Psoas muscle (tissue), 8 donors: ENCODE measurements around the gene NEK11. TPM values are rescaled to one million over a fixed set of nuclear protein-coding genes. Genes with fewer than 3 reads are reported as not detected.

Source experiments
- ATAC-seq, 4 donors: fragments of 200-7000 bp; cut with Tn5 transposase; one replicate each; pipeline ENCODE4 v1.9.1; 2020; ENCODE audit warnings: moderate library complexity in 3 of 4, mild to moderate bottlenecking in 2 of 4
- DNase-seq, 2 donors: peaks; one replicate each; pipeline ENCODE4 v3.0.0-alpha.2; 2020
- H3K27ac ChIP-seq: fragments of 200-600 bp; one replicate; pipeline ENCODE4 v1.8.0; 2022
- H3K27me3 ChIP-seq, 3 donors: fragments of 200-600 bp in 1 of 3; one replicate each; pipeline versions ENCODE4 v1.6.1 to v1.8.0; 2013 to 2022; ENCODE audit warnings: low read length in 2 of 3, mild to moderate bottlenecking in 2 of 3, moderate library complexity in 1 of 3; ENCODE audit not compliant: insufficient read depth in 3 of 3
- H3K36me3 ChIP-seq, 2 donors: fragments of 200-600 bp in 1 of 2; one replicate each; pipeline versions ENCODE4 v1.6.1 to v1.8.0; 2013 to 2022; ENCODE audit warnings: low read depth in 1 of 2, mild to moderate bottlenecking in 1 of 2, moderate library complexity in 1 of 2; ENCODE audit not compliant: insufficient read depth in 1 of 2
- H3K4me1 ChIP-seq: fragments of 200-600 bp; one replicate; pipeline ENCODE4 v1.8.0; 2022
- H3K4me3 ChIP-seq: fragments of 200-600 bp; one replicate; pipeline ENCODE4 v1.8.0; 2022; ENCODE audit warnings: mild to moderate bottlenecking
- H3K9me3 ChIP-seq: fragments of 200-600 bp; one replicate; pipeline ENCODE4 v1.8.0; 2022
- WGBS, 3 donors: extraction: QIAGEN DNeasy Blood & Tissue Kit; methylation state at CpG; one replicate each; pipeline versions ENCODE4 v1.1.6 to v1.1.7; 2013; 5-methylcytosine and 5-hydroxymethylcytosine counted together
- intact Hi-C, 2 donors: fragments of 100-400 bp; cut with DNase I; formaldehyde crosslinking; loops; one replicate each; pipeline versions ENCODE4 v1.11.0 to v1.14.2; 2022
- polyA plus RNA-seq, 3 donors: library from polyadenylated mRNA; stranded (reverse); fragments of 200-250 nt; gene quantifications; one replicate each; pipeline ENCODE4 v1.2.3, GENCODE V29; 2013
- total RNA-seq, 4 donors: library from RNA; stranded (reverse); fragmentation: NEBNext Ultra II Directional in 2 of 4; extraction: Animal tissue kit (Norgen Biotek cat#: 25700) in 2 of 4; gene quantifications; one replicate each; pipeline versions ENCODE4 v1.2.1 to v1.2.4, GENCODE V29; 2021 to 2023
- TF ChIP-seq, protein P1 (sequence below): fragments of 200-600 bp; IDR thresholded peaks from one replicate; pipeline ENCODE4 v1.8.0; 2022; ENCODE audit warnings: antibody characterized with exemption
- donor health status: healthy with polysubstance abuse.
- donor health status: DM: no; HTN: no; CAD: no; lungs with moderate emphysema.
- donor health status: Bipolar disorder and iron deficiency.
- donor health status: healthy.
- donor health status: DM: yes; HTN: yes; CAD: no.
- donor health status: DM: no; HTN: no; CAD: no.
- donor health status: DM: no; HTN: no; CAD: no.
- donor health status: DM: yes; HTN: yes; CAD: no.

Gene NEK11
- total and polyA plus RNA-seq, 7 donors, result 1.5 to 7.2 (median 2.1) TPM

DNA sequence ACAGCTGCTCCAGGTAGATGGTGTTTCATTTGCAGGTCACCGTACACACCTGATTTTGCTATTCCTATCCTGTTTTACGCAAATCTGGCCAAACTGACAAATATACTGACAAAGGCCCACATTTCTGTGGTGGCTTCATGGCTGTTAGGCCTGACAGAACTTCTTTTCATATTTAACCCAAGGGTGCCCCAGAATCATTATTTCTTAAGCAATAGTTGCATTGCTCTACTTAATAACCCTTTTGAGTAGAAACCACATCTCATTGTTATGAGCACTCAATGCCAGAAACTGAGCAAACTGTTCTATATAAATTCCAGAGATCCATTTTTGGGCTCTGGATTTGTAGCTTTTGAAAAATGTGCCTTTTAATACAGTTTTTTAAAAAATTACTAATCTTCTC, 19.4 kb upstream of the NEK11 start:
- H3K36me3 ChIP-seq, result peaks cover 7 to 81% of the 10 kb centered on the region in 2 donors
- DNase-seq (no peak), ATAC-seq (no peak)
- H3K9me3 ChIP-seq, result no peaks in the 10 kb centered on the region
- intact Hi-C loops, result no loop called here
- 99 to 100% (median 99%) methylated on average over 2 of the region's 2 CpGs for WGBS, 3 donors
- TF ChIP-seq, protein P1, sequence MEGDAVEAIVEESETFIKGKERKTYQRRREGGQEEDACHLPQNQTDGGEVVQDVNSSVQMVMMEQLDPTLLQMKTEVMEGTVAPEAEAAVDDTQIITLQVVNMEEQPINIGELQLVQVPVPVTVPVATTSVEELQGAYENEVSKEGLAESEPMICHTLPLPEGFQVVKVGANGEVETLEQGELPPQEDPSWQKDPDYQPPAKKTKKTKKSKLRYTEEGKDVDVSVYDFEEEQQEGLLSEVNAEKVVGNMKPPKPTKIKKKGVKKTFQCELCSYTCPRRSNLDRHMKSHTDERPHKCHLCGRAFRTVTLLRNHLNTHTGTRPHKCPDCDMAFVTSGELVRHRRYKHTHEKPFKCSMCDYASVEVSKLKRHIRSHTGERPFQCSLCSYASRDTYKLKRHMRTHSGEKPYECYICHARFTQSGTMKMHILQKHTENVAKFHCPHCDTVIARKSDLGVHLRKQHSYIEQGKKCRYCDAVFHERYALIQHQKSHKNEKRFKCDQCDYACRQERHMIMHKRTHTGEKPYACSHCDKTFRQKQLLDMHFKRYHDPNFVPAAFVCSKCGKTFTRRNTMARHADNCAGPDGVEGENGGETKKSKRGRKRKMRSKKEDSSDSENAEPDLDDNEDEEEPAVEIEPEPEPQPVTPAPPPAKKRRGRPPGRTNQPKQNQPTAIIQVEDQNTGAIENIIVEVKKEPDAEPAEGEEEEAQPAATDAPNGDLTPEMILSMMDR, result no peak
- no peaks in the 10 kb centered on the region for H3K4me1 ChIP-seq
- no peak overlapping the region for H3K27ac ChIP-seq
- H3K27me3 ChIP-seq, result no peaks in the 10 kb centered on the region
- H3K4me3 ChIP-seq, result no peak overlapping the region

DNA sequence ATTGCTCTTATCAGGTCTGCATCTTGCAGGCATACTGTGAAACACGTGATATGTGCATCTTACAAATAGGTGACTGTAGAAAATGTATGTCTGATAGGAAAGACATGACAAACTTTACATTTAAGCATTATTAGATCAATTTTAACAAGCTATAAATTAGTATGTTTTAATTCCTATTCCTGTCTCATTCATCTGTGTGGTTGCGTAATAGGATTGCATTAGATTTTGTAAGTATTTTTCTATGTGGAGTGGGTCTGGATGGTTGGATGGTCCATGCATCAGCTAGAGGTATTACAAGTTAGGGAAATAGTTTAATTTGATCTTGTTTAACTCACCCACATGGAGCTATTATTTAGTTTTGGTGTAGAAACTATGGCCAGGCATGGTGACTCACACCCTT, 18.9 kb upstream of the NEK11 start:
- WGBS, 3 donors, result 97 to 99% (median 99%) methylated on average over 2 of the region's 2 CpGs
- Histone ChIP-seq H3K9me3 (no peaks in the 10 kb centered on the region), H3K4me1 (no peaks in the 10 kb centered on the region), H3K27me3 (no peaks in the 10 kb centered on the region), H3K27ac (no peak overlapping the region), H3K4me3 (no peak overlapping the region), H3K36me3 (peaks cover 7 to 87% of the 10 kb centered on the region in 2 donors)
- TF ChIP-seq, protein P1, result no peak
- DNase-seq (no peak), ATAC-seq (no peak)
- intact Hi-C loops, result no loop called here

DNA sequence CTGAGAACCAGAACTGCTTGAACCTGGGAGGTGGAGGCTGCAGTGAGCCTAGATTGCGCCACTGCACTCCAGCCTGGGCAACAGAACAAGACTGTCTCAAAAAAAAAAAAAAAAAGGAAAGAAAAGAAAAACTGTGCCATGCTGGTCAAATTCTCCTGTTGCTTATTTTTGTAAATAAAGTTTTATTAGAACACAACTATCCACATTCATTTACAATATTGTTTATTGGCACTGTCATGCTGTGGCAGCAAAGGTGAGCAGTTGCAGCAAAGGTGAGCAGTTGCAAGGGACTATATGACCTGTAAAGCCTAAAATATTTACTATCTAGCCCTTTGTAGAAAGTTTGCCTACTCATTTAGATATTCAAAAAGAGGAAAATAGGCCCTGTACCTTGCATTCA, 18.4 kb upstream of the NEK11 start:
- WGBS, 3 donors, result 93 to 100% (median 100%) methylated on average over 1 of the region's 1 CpG
- ATAC-seq, result no peak
- H3K4me3 ChIP-seq, result no peak overlapping the region
- no peak overlapping the region for H3K27ac ChIP-seq
- TF ChIP-seq, protein P1, result no peak
- no peak for DNase-seq
- intact Hi-C loops, result no loop called here
- no peaks in the 10 kb centered on the region for H3K9me3 ChIP-seq
- H3K27me3 ChIP-seq, result no peaks in the 10 kb centered on the region
- no peaks in the 10 kb centered on the region for H3K4me1 ChIP-seq
- peaks cover 7 to 86% of the 10 kb centered on the region in 2 donors for H3K36me3 ChIP-seq

DNA sequence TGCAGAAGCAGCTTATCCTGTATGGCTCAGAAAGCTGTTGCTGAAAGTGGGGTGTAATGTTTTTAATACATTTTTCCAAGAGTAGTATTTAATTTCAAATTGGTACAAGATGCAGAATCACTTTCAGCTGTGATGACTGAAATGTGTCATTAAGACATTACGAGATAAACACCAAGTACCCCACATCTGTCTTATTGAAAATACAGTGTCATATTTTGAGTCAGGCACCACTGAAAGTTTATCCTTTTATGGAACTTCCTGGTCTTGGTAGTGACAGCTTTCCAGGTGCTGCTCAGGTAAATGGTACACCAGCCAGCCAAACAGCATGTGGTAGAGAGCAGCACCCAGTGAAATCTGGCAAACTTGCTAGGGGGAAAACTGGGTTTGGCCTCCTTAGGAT, 17.0 kb upstream of the NEK11 start:
- H3K4me3 ChIP-seq, result no peak overlapping the region
- intact Hi-C loops, result no loop called here
- H3K27me3 ChIP-seq, result no peaks in the 10 kb centered on the region
- H3K27ac ChIP-seq, result no peak overlapping the region
- ATAC-seq (no peak), DNase-seq (no peak)
- TF ChIP-seq, protein P1, result no peak
- no peaks in the 10 kb centered on the region for H3K9me3 ChIP-seq
- WGBS, 3 donors, result 95 to 97% (median 97%) methylated on average over 1 of the region's 1 CpG
- peaks cover 7 to 90% of the 10 kb centered on the region in 2 donors for H3K36me3 ChIP-seq
- H3K4me1 ChIP-seq, result no peaks in the 10 kb centered on the region

DNA sequence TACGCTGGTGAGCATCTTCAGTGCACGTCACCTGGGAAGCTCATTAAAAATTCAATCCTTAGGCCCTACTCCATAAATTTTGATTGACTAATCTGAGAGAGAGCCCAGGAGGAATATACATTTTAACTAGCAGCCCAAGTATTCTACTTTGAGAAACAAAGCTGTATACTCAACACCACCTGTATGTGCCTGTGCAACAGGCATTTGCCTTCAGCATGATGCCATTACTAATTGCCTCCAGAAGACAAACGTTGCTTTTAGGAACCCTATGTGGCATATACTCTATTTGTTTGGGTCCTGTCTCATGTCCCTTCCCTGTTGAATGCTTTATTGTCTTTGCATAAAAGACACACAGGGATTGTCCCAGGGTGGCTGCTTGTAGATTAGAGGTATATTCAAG, 7.7 kb upstream of the NEK11 start:
- DNase-seq (no peak), ATAC-seq (no peak)
- peaks cover 3 to 72% of the 10 kb centered on the region in 2 donors for H3K36me3 ChIP-seq
- H3K4me3 ChIP-seq, result no peak overlapping the region
- no peaks in the 10 kb centered on the region for H3K27me3 ChIP-seq
- peaks cover 10% of the 10 kb centered on the region for H3K4me1 ChIP-seq
- intact Hi-C loops, result no loop called here
- no peaks in the 10 kb centered on the region for H3K9me3 ChIP-seq
- H3K27ac ChIP-seq, result no peak overlapping the region
- TF ChIP-seq, protein P1, result no peak
- 72 to 81% (median 78%) methylated on average over 3 of the region's 3 CpGs for whole genome bisulfite sequencing, 3 donors
